Endodermal cell (in vitro differentiated cells): ENCODE results near the gene IRF9. TPM values are rescaled to one million over a fixed set of nuclear protein-coding genes. Genes with fewer than 3 reads are reported as not detected.
A peak's percentile ranks its signal among the peaks of the same experiment; 100 is the strongest.
"Not testable (repeated sequence)": the region's sequence is repeated elsewhere in the genome, so short reads cannot be mapped to it uniquely, and the experiment has no call there.

Experiments used
- DNase-seq: peaks from one replicate; pipeline ENCODE4 v3.0.0-alpha.2; 2017
- H3K27ac ChIP-seq: 2 replicates; pipeline ENCODE4 v1.5.1; 2013; ENCODE audit warnings: mild to moderate bottlenecking, low read depth, low read length, moderate library complexity
- H3K27me3 ChIP-seq: 2 replicates; pipeline ENCODE4 v1.6.1; 2013; ENCODE audit warnings: mild to moderate bottlenecking, low read length, moderate library complexity; ENCODE audit not compliant: insufficient read depth, control insufficient read depth, poor library complexity, severe bottlenecking
- H3K36me3 ChIP-seq: 2 replicates; pipeline ENCODE4 v1.7.0; 2013; ENCODE audit warnings: mild to moderate bottlenecking, low read length, moderate library complexity; ENCODE audit not compliant: control insufficient read depth, insufficient read depth
- H3K4me1 ChIP-seq: one replicate; pipeline ENCODE4 v1.7.0; 2013; ENCODE audit warnings: low read length; ENCODE audit not compliant: control insufficient read depth, insufficient read depth
- H3K4me3 ChIP-seq: 2 replicates; pipeline ENCODE4 v1.5.1; 2013; ENCODE audit warnings: mild to moderate bottlenecking, low read length, moderate library complexity
- H3K9ac ChIP-seq: 2 replicates; pipeline ENCODE4 v1.6.1; 2013; ENCODE audit warnings: mild to moderate bottlenecking, low read length, moderate library complexity; ENCODE audit not compliant: poor library complexity, severe bottlenecking; ENCODE audit errors: extremely low read depth
- H3K9me3 ChIP-seq: 2 replicates; pipeline ENCODE4 v1.6.1; 2013; ENCODE audit warnings: mild to moderate bottlenecking, low read length, moderate library complexity; ENCODE audit not compliant: control insufficient read depth
- H3K27ac Mint-ChIP-seq: 2 replicates; pipeline ENCODE4 v1.8.0; 2020; ENCODE audit warnings: mixed read lengths
- H3K27me3 Mint-ChIP-seq: 2 replicates; pipeline ENCODE4 v1.8.0; 2021; ENCODE audit warnings: mild to moderate bottlenecking, mixed read lengths; ENCODE audit not compliant: insufficient read depth
- H3K36me3 Mint-ChIP-seq: 2 replicates; pipeline ENCODE4 v1.8.0; 2020; ENCODE audit warnings: low read depth, mixed read lengths
- H3K4me1 Mint-ChIP-seq: 2 replicates; pipeline ENCODE4 v1.8.0; 2020; ENCODE audit warnings: mixed read lengths
- H3K4me3 Mint-ChIP-seq: 2 replicates; pipeline ENCODE4 v1.8.0; 2020; ENCODE audit warnings: mild to moderate bottlenecking, moderate library complexity, mixed read lengths
- H3K9me3 Mint-ChIP-seq: 2 replicates; pipeline ENCODE4 v1.8.0; 2020; ENCODE audit warnings: mild to moderate bottlenecking, mixed read lengths
- WGBS, 2 experiments: methylation state at CpG; one replicate each; pipeline versions ENCODE4 v1.1.5 to v1.1.7; 2013; ENCODE audit warnings: missing lambda C conversion rate in 2 of 2, mixed read lengths in 1 of 2; ENCODE audit not compliant: insufficient coverage in 1 of 2, insufficient read length in 1 of 2; 5-methylcytosine and 5-hydroxymethylcytosine counted together
- total RNA-seq, 2 donors: library from RNA; stranded (reverse); fragmentation: NEBNext Ultra II Directional in 1 of 2; extraction: Animal tissue kit (Norgen Biotek cat#: 25700) in 1 of 2; gene quantifications; 2 replicates in 1 of 2; 3 replicates in 1 of 2; pipeline ENCODE4 v1.2.1, GENCODE V29; 2021
- TF ChIP-seq, protein P1 (sequence below): fragments of 200-600 bp; sonication (generic); conservative IDR thresholded peaks from 2 replicates; pipeline ENCODE4 v1.5.0; 2021; ENCODE audit warnings: antibody characterized with exemption, mild to moderate bottlenecking

IRF9 gene
- total RNA-seq, 2 donors from 2014 or later = 13.6 to 26.9 TPM

GRCh38 chr14:24197056-24197450 lies 36.0 kb downstream of the IRF9 start:
- H3K4me1 ChIP-seq = no peaks in the 10 kb centered on the region
- TF ChIP-seq, protein P1, sequence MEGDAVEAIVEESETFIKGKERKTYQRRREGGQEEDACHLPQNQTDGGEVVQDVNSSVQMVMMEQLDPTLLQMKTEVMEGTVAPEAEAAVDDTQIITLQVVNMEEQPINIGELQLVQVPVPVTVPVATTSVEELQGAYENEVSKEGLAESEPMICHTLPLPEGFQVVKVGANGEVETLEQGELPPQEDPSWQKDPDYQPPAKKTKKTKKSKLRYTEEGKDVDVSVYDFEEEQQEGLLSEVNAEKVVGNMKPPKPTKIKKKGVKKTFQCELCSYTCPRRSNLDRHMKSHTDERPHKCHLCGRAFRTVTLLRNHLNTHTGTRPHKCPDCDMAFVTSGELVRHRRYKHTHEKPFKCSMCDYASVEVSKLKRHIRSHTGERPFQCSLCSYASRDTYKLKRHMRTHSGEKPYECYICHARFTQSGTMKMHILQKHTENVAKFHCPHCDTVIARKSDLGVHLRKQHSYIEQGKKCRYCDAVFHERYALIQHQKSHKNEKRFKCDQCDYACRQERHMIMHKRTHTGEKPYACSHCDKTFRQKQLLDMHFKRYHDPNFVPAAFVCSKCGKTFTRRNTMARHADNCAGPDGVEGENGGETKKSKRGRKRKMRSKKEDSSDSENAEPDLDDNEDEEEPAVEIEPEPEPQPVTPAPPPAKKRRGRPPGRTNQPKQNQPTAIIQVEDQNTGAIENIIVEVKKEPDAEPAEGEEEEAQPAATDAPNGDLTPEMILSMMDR = no peak
- Mint-ChIP-seq H3K27ac (peak overlapping the region; percentile 39), H3K4me3 (peak overlapping the region; percentile 77), H3K27me3 (no peaks in the 10 kb centered on the region), H3K4me1 (peaks cover 8% of the 10 kb centered on the region), H3K9me3 (peaks cover 19% of the 10 kb centered on the region), H3K36me3 (peaks cover 51% of the 10 kb centered on the region)
- H3K36me3 ChIP-seq = peaks cover 36% of the 10 kb centered on the region
- peak overlapping the region; percentile 91 for H3K4me3 ChIP-seq
- no peaks in the 10 kb centered on the region for H3K27me3 ChIP-seq
- H3K27ac ChIP-seq = no peak overlapping the region
- 97 to 100% methylated on average over 1 of the region's 2 CpGs for WGBS, 2 experiments
- DNase-seq = no peak
- H3K9me3 ChIP-seq = peaks cover 11% of the 10 kb centered on the region
- H3K9ac ChIP-seq = no peak overlapping the region

GRCh38 chr14:24198814-24199524 lies 37.9 kb downstream of the IRF9 start:
- no peaks in the 10 kb centered on the region for H3K27me3 Mint-ChIP-seq
- no peak overlapping the region for H3K27ac Mint-ChIP-seq
- Histone ChIP-seq H3K9ac (no peak overlapping the region), H3K4me3 (no peak overlapping the region), H3K9me3 (peaks cover 23% of the 10 kb centered on the region), H3K27ac (no peak overlapping the region), H3K27me3 (no peaks in the 10 kb centered on the region), H3K4me1 (no peaks in the 10 kb centered on the region), H3K36me3 (peaks cover 28% of the 10 kb centered on the region)
- TF ChIP-seq, protein P1 = no peak
- peaks cover 8% of the 10 kb centered on the region for H3K4me1 Mint-ChIP-seq
- no peak for DNase-seq
- H3K4me3 Mint-ChIP-seq = no peak overlapping the region
- whole genome bisulfite sequencing, 2 experiments = 95 to 96% methylated on average over 4 to 6 of the region's 7 CpGs
- H3K36me3 Mint-ChIP-seq = peaks cover 52% of the 10 kb centered on the region
- H3K9me3 Mint-ChIP-seq = peaks cover 32% of the 10 kb centered on the region

- H3K27me3 Mint-ChIP-seq, H3K4me3 Mint-ChIP-seq, H3K27ac ChIP-seq, H3K4me1 ChIP-seq, H3K27ac Mint-ChIP-seq, H3K9ac ChIP-seq, H3K4me3 ChIP-seq, H3K4me1 Mint-ChIP-seq, H3K27me3 ChIP-seq: not testable (repeated sequence)
- Mint-ChIP-seq H3K9me3 (peaks cover 32% of the 10 kb centered on the region), H3K36me3 (peaks cover 76% of the 10 kb centered on the region)
- 66 to 69% methylated on average over 8 of the region's 8 CpGs for WGBS, 2 experiments
- DNase-seq = peak; percentile 58
- peaks cover 23% of the 10 kb centered on the region for H3K9me3 ChIP-seq
- peaks cover 53% of the 10 kb centered on the region for H3K36me3 ChIP-seq
Measured at GRCh38 chr14:24202538-24202937, 41.5 kb downstream of the IRF9 start.

DNA sequence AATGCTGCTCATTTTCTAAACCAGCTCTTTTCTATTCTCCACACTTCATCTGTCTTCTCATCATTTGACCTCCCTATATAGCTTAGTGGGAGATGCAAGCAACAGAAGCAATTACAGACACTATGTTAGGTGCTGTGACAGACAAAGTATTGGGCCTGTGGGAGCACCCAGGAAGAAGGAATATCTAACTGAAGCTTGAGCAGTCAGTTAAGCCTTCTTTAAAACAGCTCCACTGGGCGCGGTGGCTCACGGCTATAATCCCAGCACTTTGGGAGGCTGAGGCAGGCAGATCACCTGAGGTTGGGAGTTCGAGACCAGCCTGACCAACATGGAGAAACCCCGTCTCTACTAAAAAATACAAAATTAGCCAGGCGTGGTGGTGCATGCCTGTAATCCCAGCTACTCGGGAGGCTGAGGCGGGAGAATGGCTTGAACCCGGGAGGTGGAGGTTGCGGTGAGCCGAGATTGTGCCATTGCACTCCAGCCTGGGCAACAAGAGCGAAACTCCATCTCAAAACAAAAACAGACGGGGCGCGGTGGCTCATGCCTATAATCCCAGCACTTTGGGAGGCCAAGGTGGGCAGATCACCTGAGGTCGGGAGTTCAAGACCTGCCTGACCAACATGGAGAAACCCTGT lies 42.3 kb downstream of the IRF9 start:
- H3K36me3 Mint-ChIP-seq = peaks cover 84% of the 10 kb centered on the region
- not testable (repeated sequence) for DNase-seq, H3K27ac Mint-ChIP-seq, H3K9ac ChIP-seq, H3K27me3 Mint-ChIP-seq, H3K4me1 ChIP-seq, H3K27me3 ChIP-seq, H3K4me3 Mint-ChIP-seq, H3K4me1 Mint-ChIP-seq, H3K27ac ChIP-seq
- Histone ChIP-seq H3K9me3 (peaks cover 23% of the 10 kb centered on the region), H3K4me3 (peak overlapping the region; percentile 24), H3K36me3 (peaks cover 61% of the 10 kb centered on the region)
- peaks cover 32% of the 10 kb centered on the region for H3K9me3 Mint-ChIP-seq
- WGBS, 2 experiments = 91 to 98% methylated on average over 10 to 15 of the region's 16 CpGs
